ENCODE data around the gene FMO4.
"Not testable (repeated sequence)": the region's sequence is repeated elsewhere in the genome, so short reads cannot be mapped to it uniquely, and the experiment has no call there.

The FMO4 gene

DNA sequence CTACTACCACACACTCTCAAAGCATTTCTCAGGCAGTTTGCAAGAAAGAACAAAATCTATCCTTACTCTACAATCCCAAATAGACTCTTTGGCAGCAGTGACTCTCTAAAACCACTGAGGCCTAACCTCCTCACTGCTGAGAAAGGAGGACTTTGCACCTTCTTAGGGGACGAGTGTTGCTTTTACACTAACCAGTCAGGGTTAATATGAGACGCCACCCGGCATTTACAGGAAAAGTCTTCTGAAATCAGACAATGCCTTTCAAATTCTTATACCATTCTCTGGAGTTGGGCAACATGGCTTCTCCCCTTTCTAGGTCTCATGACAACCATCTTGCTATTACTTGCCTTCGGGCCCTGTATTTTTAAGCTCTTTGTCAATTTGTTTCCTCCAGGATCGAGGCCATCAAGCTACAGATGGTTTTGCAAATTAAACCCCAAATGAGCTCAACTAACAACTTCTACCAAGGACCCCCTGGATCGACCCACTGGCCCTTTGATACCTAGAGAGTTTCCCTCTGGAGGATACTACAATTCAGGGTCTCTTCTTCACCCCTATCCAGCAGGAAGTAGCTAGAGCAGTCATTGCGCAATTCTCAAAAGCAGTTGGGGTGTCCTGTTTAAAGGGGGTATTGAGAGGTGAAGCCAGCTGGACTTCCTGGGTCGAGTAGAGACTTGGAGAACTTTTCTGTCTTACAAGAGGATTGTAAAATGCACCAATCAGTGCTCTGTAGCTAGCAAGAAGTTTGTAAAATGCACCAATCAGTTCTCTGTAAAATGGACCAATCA is 2.0 kb upstream of the FMO4 start:
- no peak overlapping the region for H3K4me3 ChIP-seq (ENCODE audit: low read depth, low read length)
- no peaks in the 10 kb centered on the region for H3K27me3 ChIP-seq
- no peaks in the 10 kb centered on the region for H3K36me3 ChIP-seq
- no peaks in the 10 kb centered on the region for H3K9me3 ChIP-seq
- no peaks in the 10 kb centered on the region for H3K4me1 ChIP-seq
- DNase-seq: no peak
- TF ChIP-seq, protein P1, sequence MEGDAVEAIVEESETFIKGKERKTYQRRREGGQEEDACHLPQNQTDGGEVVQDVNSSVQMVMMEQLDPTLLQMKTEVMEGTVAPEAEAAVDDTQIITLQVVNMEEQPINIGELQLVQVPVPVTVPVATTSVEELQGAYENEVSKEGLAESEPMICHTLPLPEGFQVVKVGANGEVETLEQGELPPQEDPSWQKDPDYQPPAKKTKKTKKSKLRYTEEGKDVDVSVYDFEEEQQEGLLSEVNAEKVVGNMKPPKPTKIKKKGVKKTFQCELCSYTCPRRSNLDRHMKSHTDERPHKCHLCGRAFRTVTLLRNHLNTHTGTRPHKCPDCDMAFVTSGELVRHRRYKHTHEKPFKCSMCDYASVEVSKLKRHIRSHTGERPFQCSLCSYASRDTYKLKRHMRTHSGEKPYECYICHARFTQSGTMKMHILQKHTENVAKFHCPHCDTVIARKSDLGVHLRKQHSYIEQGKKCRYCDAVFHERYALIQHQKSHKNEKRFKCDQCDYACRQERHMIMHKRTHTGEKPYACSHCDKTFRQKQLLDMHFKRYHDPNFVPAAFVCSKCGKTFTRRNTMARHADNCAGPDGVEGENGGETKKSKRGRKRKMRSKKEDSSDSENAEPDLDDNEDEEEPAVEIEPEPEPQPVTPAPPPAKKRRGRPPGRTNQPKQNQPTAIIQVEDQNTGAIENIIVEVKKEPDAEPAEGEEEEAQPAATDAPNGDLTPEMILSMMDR (IDR thresholded peaks at IDR 0.05; ENCODE audit: low read depth, low read length): no peak

DNA sequence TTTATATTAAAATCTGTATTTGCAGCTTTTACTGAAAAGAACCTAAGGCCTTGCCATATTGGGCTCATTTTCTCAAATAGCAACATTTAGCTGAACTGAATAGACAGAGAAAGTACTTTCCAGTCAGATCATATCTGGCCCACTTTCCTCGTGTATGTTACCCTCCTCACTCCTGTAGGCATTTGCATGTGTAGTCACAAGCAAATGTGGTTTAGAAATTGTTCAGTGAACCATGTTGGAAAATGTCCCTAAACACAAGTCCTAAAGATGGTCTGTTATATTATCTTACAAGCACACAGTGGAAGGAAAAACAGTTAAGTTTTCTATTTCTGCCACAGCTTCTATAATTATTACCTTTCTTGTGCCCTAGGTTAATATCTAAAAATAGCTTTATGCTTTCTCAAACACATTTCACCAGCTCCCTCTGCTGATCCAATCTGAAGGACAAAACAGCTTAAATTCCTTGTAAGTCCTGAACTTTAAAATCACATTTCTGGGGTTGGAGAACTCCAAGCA is 606 bp upstream of the FMO4 start:
- DNase-seq: no peak
- no peaks in the 10 kb centered on the region for H3K4me1 ChIP-seq
- no peaks in the 10 kb centered on the region for H3K9me3 ChIP-seq
- no peaks in the 10 kb centered on the region for H3K27me3 ChIP-seq
- TF ChIP-seq, protein P1 (IDR thresholded peaks at IDR 0.05; ENCODE audit: low read depth, low read length): no peak
- H3K4me3 ChIP-seq (ENCODE audit: low read depth, low read length): no peak overlapping the region
- no peaks in the 10 kb centered on the region for H3K36me3 ChIP-seq

- Histone ChIP-seq H3K36me3 (no peaks in the 10 kb centered on the region), H3K4me1 (no peaks in the 10 kb centered on the region), H3K9me3 (no peaks in the 10 kb centered on the region), H3K4me3 (ENCODE audit: low read depth, low read length) (no peak overlapping the region), H3K27me3 (no peaks in the 10 kb centered on the region)
- TF ChIP-seq, protein P1 (IDR thresholded peaks at IDR 0.05; ENCODE audit: low read depth, low read length): no peak
- no peak for DNase-seq
Measured at GRCh38 chr1:171329251-171329650, 15.3 kb downstream of the FMO4 start.

- no peaks in the 10 kb centered on the region for H3K36me3 ChIP-seq
- no peak for DNase-seq
- H3K4me1 ChIP-seq: no peaks in the 10 kb centered on the region
- H3K9me3 ChIP-seq: no peaks in the 10 kb centered on the region
- H3K4me3 ChIP-seq (ENCODE audit: low read depth, low read length): no peak overlapping the region
- TF ChIP-seq, protein P1 (IDR thresholded peaks at IDR 0.05; ENCODE audit: low read depth, low read length): no peak
- no peaks in the 10 kb centered on the region for H3K27me3 ChIP-seq
Measured at GRCh38 chr1:171334024-171334640, 20.1 kb downstream of the FMO4 start.

- TF ChIP-seq, protein P1 (IDR thresholded peaks at IDR 0.05; ENCODE audit: low read depth, low read length): no peak
- Histone ChIP-seq H3K36me3 (no peaks in the 10 kb centered on the region), H3K9me3 (no peaks in the 10 kb centered on the region), H3K27me3 (no peaks in the 10 kb centered on the region), H3K4me1 (no peaks in the 10 kb centered on the region), H3K4me3 (ENCODE audit: low read depth, low read length) (no peak overlapping the region)
- DNase-seq: no peak
Measured at GRCh38 chr1:171335964-171336363, 22.0 kb downstream of the FMO4 start.

DNA sequence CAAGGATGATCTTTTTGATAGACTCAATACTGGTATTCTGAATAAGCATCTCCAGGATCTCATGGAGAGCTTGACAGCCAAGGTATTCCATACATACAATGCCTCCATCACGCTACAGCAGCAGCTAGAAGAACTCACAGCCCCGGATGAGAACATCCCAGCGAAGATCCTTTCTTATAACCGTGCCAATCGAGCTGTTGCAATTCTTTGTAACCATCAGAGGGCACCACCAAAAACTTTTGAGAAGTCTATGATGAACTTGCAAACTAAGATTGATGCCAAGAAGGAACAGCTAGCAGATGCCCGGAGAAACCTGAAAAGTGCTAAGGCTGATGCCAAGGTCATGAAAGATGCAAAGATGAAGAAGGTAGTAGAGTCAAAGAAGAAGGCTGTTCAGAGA is 25.4 kb downstream of the FMO4 start:
- H3K9me3 ChIP-seq; DNase-seq; H3K4me3 ChIP-seq (ENCODE audit: low read depth, low read length); H3K27me3 ChIP-seq; H3K36me3 ChIP-seq; H3K4me1 ChIP-seq: not testable (repeated sequence)
